Activated CD4-positive, alpha-beta T cell treated with anti-CD3 and anti-CD28 coated beads, Interleukin-2, amount 10 ng/mL, durations not matched to agents 7 days and 5 days (primary cell): ENCODE data around the gene LRRN4. TPM values are rescaled to one million over a fixed set of nuclear protein-coding genes. Genes with fewer than 3 reads are reported as not detected.

ENCODE experiments used
- CTCF ChIA-PET: fragments of 350-600 bp; sonication (Branson Sonifier 250); formaldehyde crosslinking; loops from one replicate; lab custom pipeline; 2021; ENCODE audit warnings: antibody characterized with exemption; lab: Charles Lee
- POLR2A ChIA-PET: fragments of 350-600 bp; sonication (Branson Sonifier 250); formaldehyde crosslinking; loops from one replicate; lab custom pipeline; 2021; ENCODE audit warnings: antibody characterized with exemption; lab: Charles Lee
- DNase-seq: peaks from one replicate; pipeline ENCODE4 v3.0.0-alpha.2; 2020
- H3K27ac Mint-ChIP-seq: one replicate; pipeline ENCODE4 v1.8.0; 2021; ENCODE audit warnings: mild to moderate bottlenecking, moderate library complexity, mixed read lengths
- H3K27me3 Mint-ChIP-seq: one replicate; pipeline ENCODE4 v1.8.0; 2021; ENCODE audit warnings: mixed read lengths
- H3K36me3 Mint-ChIP-seq: one replicate; pipeline ENCODE4 v1.8.0; 2021; ENCODE audit warnings: low read depth, mixed read lengths
- H3K4me1 Mint-ChIP-seq: one replicate; pipeline ENCODE4 v1.8.0; 2021; ENCODE audit warnings: mixed read lengths
- H3K4me3 Mint-ChIP-seq: one replicate; pipeline ENCODE4 v1.8.0; 2021; ENCODE audit warnings: mild to moderate bottlenecking, moderate library complexity, mixed read lengths
- H3K9me3 Mint-ChIP-seq: one replicate; pipeline ENCODE4 v1.8.0; 2021; ENCODE audit warnings: mixed read lengths
- total RNA-seq, 2 experiments: library from RNA; stranded (reverse); gene quantifications; one replicate each; pipeline ENCODE4 v1.2.3, GENCODE V29; 2021

The LRRN4 gene
- total RNA-seq, 2 experiments from 2014 or later, result not detected

GRCh38 chr20:5990946-5991345 is 62.9 kb downstream of the LRRN4 start:
- H3K4me3 Mint-ChIP-seq, result no peak overlapping the region
- no peak for DNase-seq
- H3K36me3 Mint-ChIP-seq, result peaks cover 34% of the 10 kb centered on the region
- no peak overlapping the region for H3K27ac Mint-ChIP-seq
- ChIA-PET POLR2A (no interaction called here), CTCF (no interaction called here)
- no peaks in the 10 kb centered on the region for H3K9me3 Mint-ChIP-seq
- no peaks in the 10 kb centered on the region for H3K27me3 Mint-ChIP-seq
- H3K4me1 Mint-ChIP-seq, result peaks cover 16% of the 10 kb centered on the region

Other genes starting within 250 kb of the LRRN4 start
- gene CHGB, start 142.6 kb downstream of the LRRN4 start, total RNA-seq, result not detected
- 10 to 100 TPM; 15.1 to 17.8 TPM for gene TRMT6, start 103.5 kb downstream of the LRRN4 start, total RNA-seq
- 10 to 100 TPM; 32.1 to 32.4 TPM for gene MCM8, start 103.4 kb downstream of the LRRN4 start, total RNA-seq
- 10 to 100 TPM; 30.0 to 30.3 TPM for gene CRLS1, start 47.9 kb downstream of the LRRN4 start, total RNA-seq
- not detected for gene FERMT1, start 69.0 kb upstream of the LRRN4 start, total RNA-seq